Ishikawa (cell line): ENCODE measurements around the gene ZDHHC13.

Source experiments
- CREB1 ChIP-seq: IDR thresholded peaks from 2 replicates; pipeline ENCODE4 v1.6.1; 2012; ENCODE audit warnings: low read depth
- EP300 ChIP-seq: IDR thresholded peaks from 2 replicates; pipeline ENCODE4 v1.6.1; 2012; ENCODE audit warnings: borderline replicate concordance
- FOXM1 ChIP-seq: IDR thresholded peaks from 2 replicates; pipeline ENCODE4 v1.6.1; 2012; ENCODE audit warnings: low read depth, borderline replicate concordance
- NFIC ChIP-seq: IDR thresholded peaks from 2 replicates; pipeline ENCODE4 v1.6.1; 2012
- TAF1 ChIP-seq: IDR thresholded peaks from 2 replicates; pipeline ENCODE4 v1.6.1; 2012; ENCODE audit warnings: low read depth, mild to moderate bottlenecking
- YY1 ChIP-seq: IDR thresholded peaks from 2 replicates; pipeline ENCODE4 v1.6.1; 2012; ENCODE audit warnings: low read depth
- ZBTB7A ChIP-seq: IDR thresholded peaks from 2 replicates; pipeline ENCODE4 v1.6.1; 2012; ENCODE audit warnings: low read depth

- no peak for TF ChIP-seq ZBTB7A
- no peak for TF ChIP-seq TAF1
- no peak for TF ChIP-seq EP300
- TF ChIP-seq YY1: no peak
- no peak for TF ChIP-seq NFIC
- no peak for TF ChIP-seq CREB1
- TF ChIP-seq FOXM1: no peak
Observed at GRCh38 chr11:19199048-19199447, 82.1 kb downstream of the ZDHHC13 start.
